BLaER1 (cell line): ENCODE data around the gene RUNDC3A.
"Not testable (repeated sequence)": the region's sequence is repeated elsewhere in the genome, so short reads cannot be mapped to it uniquely, and the experiment has no call there.

Source experiments
- H3K27ac ChIP-seq: shearing (Covaris generic); formaldehyde crosslinking; 2 replicates; pipeline ENCODE4 v1.8.1; 2022
- H3K27me3 ChIP-seq: shearing (Covaris generic); formaldehyde crosslinking; 2 replicates; pipeline ENCODE4 v1.8.1; 2022
- H3K36me3 ChIP-seq: shearing (Covaris generic); formaldehyde crosslinking; 2 replicates; pipeline ENCODE4 v1.8.1; 2022
- H3K4me1 ChIP-seq: shearing (Covaris generic); formaldehyde crosslinking; 2 replicates; pipeline ENCODE4 v1.8.1; 2022
- H3K4me2 ChIP-seq: shearing (Covaris generic); formaldehyde crosslinking; 2 replicates; pipeline ENCODE4 v1.8.1; 2022
- H3K4me3 ChIP-seq: shearing (Covaris generic); formaldehyde crosslinking; 2 replicates; pipeline ENCODE4 v1.8.1; 2022
- H3K9ac ChIP-seq: shearing (Covaris generic); formaldehyde crosslinking; 2 replicates; pipeline ENCODE4 v1.8.1; 2022
- H3K9me3 ChIP-seq: shearing (Covaris generic); formaldehyde crosslinking; 2 replicates; pipeline ENCODE4 v1.8.1; 2022
- H4K20me1 ChIP-seq: shearing (Covaris generic); formaldehyde crosslinking; 2 replicates; pipeline ENCODE4 v1.8.1; 2022
- Cebpa-rat ChIP-seq: shearing (Covaris generic); IDR thresholded peaks from 2 replicates; pipeline ENCODE4 v1.8.1; 2022

Gene RUNDC3A

GRCh38 chr17:44363613-44364159 lies 55.3 kb downstream of the RUNDC3A start, which contains the start of gene FAM171A2:
Gene FAM171A2, minus strand, starts transcription at chr17:44363853. Its CDS starts 139 bp downstream, at chr17:44363714.
- Histone ChIP-seq H3K27ac (peak within 1 kb of the TSS; percentile 86), H3K9me3 (no peaks in the 10 kb centered on the region), H3K36me3 (0 out of 2 replicates have a peak, but pooled peaks cover 6% of the 10 kb centered on the region), H3K27me3 (no peaks in the 10 kb centered on the region), H3K4me2 (peak within 1 kb of the TSS; percentile 88), H3K9ac (peak within 1 kb of the TSS; percentile 91), H3K4me3 (peak within 1 kb of the TSS; percentile 92), H3K4me1 (peaks cover 39% of the 10 kb centered on the region), H4K20me1 (peaks cover 37% of the 10 kb centered on the region)
- TF ChIP-seq Cebpa-rat = no peak

DNA sequence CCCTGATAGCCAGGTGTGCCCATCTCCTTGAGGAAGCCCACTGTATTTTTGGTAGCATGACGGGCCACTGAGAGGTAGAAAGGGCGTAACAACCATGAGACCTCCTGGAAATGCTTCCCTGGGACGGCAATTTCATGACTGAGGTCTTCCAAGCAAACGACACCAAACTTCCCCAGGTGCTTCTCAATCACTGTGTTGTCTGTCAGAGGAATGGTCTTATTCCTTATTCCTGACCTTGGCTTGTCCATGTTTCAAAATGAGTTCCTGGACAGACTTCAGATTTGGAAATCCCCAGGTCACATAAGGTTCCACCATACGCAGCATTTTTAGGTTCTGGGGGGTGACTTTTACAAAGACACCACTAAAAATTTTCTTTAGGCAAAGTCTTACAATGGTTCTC lies 56.6 kb downstream of the RUNDC3A start:
- not testable (repeated sequence) for H3K27ac ChIP-seq, H3K27me3 ChIP-seq, H3K4me3 ChIP-seq, H3K9me3 ChIP-seq, H3K36me3 ChIP-seq, H3K9ac ChIP-seq, H3K4me2 ChIP-seq
- H4K20me1 ChIP-seq = peaks cover 25% of the 10 kb centered on the region
- peaks cover 28% of the 10 kb centered on the region for H3K4me1 ChIP-seq

GRCh38 chr17:44367231-44367979 lies 59.0 kb downstream of the RUNDC3A start:
- peaks cover 2% of the 10 kb centered on the region for H4K20me1 ChIP-seq
- H3K4me2 ChIP-seq = no peak overlapping the region
- H3K27me3 ChIP-seq = no peaks in the 10 kb centered on the region
- no peaks in the 10 kb centered on the region for H3K36me3 ChIP-seq
- no peak overlapping the region for H3K27ac ChIP-seq
- H3K4me1 ChIP-seq = peaks cover 5% of the 10 kb centered on the region
- no peak overlapping the region for H3K4me3 ChIP-seq
- H3K9me3 ChIP-seq = no peaks in the 10 kb centered on the region
- H3K9ac ChIP-seq = no peak overlapping the region
- TF ChIP-seq Cebpa-rat = no peak
